GM23338 (cell line): ENCODE results near the gene RAB15. TPM values are rescaled to one million over a fixed set of nuclear protein-coding genes. Genes with fewer than 3 reads are reported as not detected.

ENCODE experiments used
- ATAC-seq: fragments of 200-7000 bp; cut with Tn5 transposase; 3 replicates; pipeline ENCODE4 v1.9.1; 2020
- DNase-seq: peaks from one replicate; pipeline ENCODE4 v3.0.0-alpha.2; 2015; ENCODE audit warnings: low spot score
- H2AFZ ChIP-seq: fragments of 200-600 bp; sonication (generic); 2 replicates; pipeline ENCODE4 v1.8.0; 2016; ENCODE audit warnings: antibody characterized with exemption, mild to moderate bottlenecking, moderate library complexity
- H3F3A ChIP-seq: fragments of 200-600 bp; sonication (generic); replicated peaks from 2 replicates; pipeline ENCODE4 v1.8.0; 2017; ENCODE audit warnings: antibody characterized with exemption, mixed run types, low read depth
- H3K27ac ChIP-seq: fragments of 200-600 bp; sonication (generic); 2 replicates; pipeline ENCODE4 v1.6.1; 2016; ENCODE audit warnings: low read depth
- H3K27me3 ChIP-seq: fragments of 200-600 bp; sonication (generic); 2 replicates; pipeline ENCODE4 v1.8.0; 2016; ENCODE audit warnings: mild to moderate bottlenecking, mixed run types, moderate library complexity; ENCODE audit not compliant: insufficient read depth
- H3K36me3 ChIP-seq: fragments of 200-600 bp; sonication (generic); 2 replicates; pipeline ENCODE4 v1.8.0; 2016; ENCODE audit warnings: mild to moderate bottlenecking; ENCODE audit not compliant: insufficient read depth
- H3K4me1 ChIP-seq: fragments of 200-600 bp; sonication (generic); 2 replicates; pipeline ENCODE4 v1.8.0; 2016; ENCODE audit warnings: mild to moderate bottlenecking, moderate library complexity; ENCODE audit not compliant: insufficient read depth
- H3K4me2 ChIP-seq: fragments of 200-600 bp; sonication (generic); 2 replicates; pipeline ENCODE4 v1.7.1; 2017; ENCODE audit warnings: mixed run types
- H3K4me3 ChIP-seq: fragments of 200-600 bp; sonication (generic); 2 replicates; pipeline ENCODE4 v1.6.1; 2016; ENCODE audit warnings: mixed run types
- H3K79me2 ChIP-seq: fragments of 200-600 bp; sonication (generic); replicated peaks from 2 replicates; pipeline ENCODE4 v1.8.0; 2017; ENCODE audit warnings: mild to moderate bottlenecking; ENCODE audit not compliant: insufficient read depth
- H3K9me2 ChIP-seq: fragments of 200-600 bp; sonication (generic); 2 replicates; pipeline ENCODE4 v1.8.0; 2017; ENCODE audit not compliant: insufficient read depth
- H4K20me1 ChIP-seq: fragments of 200-600 bp; sonication (generic); replicated peaks from 2 replicates; pipeline ENCODE4 v1.8.0; 2017; ENCODE audit warnings: mild to moderate bottlenecking; ENCODE audit not compliant: insufficient read depth
- H3K27ac Mint-ChIP-seq: 2 replicates; pipeline ENCODE4 v1.8.0; 2020; ENCODE audit warnings: inconsistent platforms, mild to moderate bottlenecking, moderate library complexity, mixed read lengths
- H3K27me3 Mint-ChIP-seq: 3 replicates; pipeline ENCODE4 v1.8.0; 2022; ENCODE audit warnings: low read depth, mild to moderate bottlenecking, moderate library complexity, mixed read lengths, inconsistent platforms; ENCODE audit not compliant: insufficient read depth, poor library complexity
- H3K36me3 Mint-ChIP-seq: 3 replicates; pipeline ENCODE4 v1.8.0; 2021; ENCODE audit warnings: low read depth, mild to moderate bottlenecking, inconsistent platforms, moderate library complexity, mixed read lengths
- H3K4me1 Mint-ChIP-seq: 3 replicates; pipeline ENCODE4 v1.8.0; 2020; ENCODE audit warnings: mild to moderate bottlenecking, inconsistent platforms, mixed read lengths
- H3K4me3 Mint-ChIP-seq: 3 replicates; pipeline ENCODE4 v1.8.0; 2021; ENCODE audit warnings: moderate library complexity, mild to moderate bottlenecking, inconsistent platforms, mixed read lengths
- H3K9me3 Mint-ChIP-seq: 3 replicates; pipeline ENCODE4 v1.8.0; 2020; ENCODE audit warnings: moderate library complexity, mild to moderate bottlenecking, inconsistent platforms, mixed read lengths
- CREB1 ChIP-seq: fragments of 250-450 bp; sonication (Bioruptor Pico); IDR thresholded peaks from 2 replicates; pipeline ENCODE4 v1.5.0; 2020; ENCODE audit warnings: low read depth, mild to moderate bottlenecking, moderate library complexity
- CTCF ChIP-seq, 2 experiments: fragments of 200-600 bp in 1 of 2; sonication (generic) in 1 of 2; conservative IDR thresholded peaks; 2 replicates each; pipeline versions ENCODE4 v1.5.1 to v1.6.1; 2016 to 2017; ENCODE audit warnings: antibody characterized with exemption in 2 of 2, low read depth in 2 of 2, mild to moderate bottlenecking in 2 of 2, moderate library complexity in 1 of 2
- ETS1 ChIP-seq: IDR thresholded peaks from 2 replicates; pipeline ENCODE4 v1.6.1; 2016; ENCODE audit warnings: antibody characterized with exemption
- EZH2 ChIP-seq: fragments of 200-600 bp; sonication (generic); IDR thresholded peaks from one replicate; pipeline ENCODE4 v1.8.0; 2017; ENCODE audit warnings: antibody characterized with exemption, mild to moderate bottlenecking, low read depth; ENCODE audit not compliant: unreplicated experiment
- JUNB ChIP-seq: IDR thresholded peaks from one replicate; pipeline ENCODE4 v1.6.1; 2016; ENCODE audit warnings: antibody characterized with exemption; ENCODE audit not compliant: unreplicated experiment
- NANOG ChIP-seq: IDR thresholded peaks from 2 replicates; pipeline ENCODE4 v1.6.1; 2016; ENCODE audit warnings: antibody characterized with exemption, borderline replicate concordance
- POLR2AphosphoS5 ChIP-seq: IDR thresholded peaks from 2 replicates; pipeline ENCODE4 v1.6.1; 2016; ENCODE audit warnings: antibody characterized with exemption, low read depth
- REST ChIP-seq: IDR thresholded peaks from one replicate; pipeline ENCODE4 v1.6.1; 2018; ENCODE audit warnings: antibody characterized with exemption; ENCODE audit not compliant: unreplicated experiment
- ZNF114 ChIP-seq: fragments of 250-450 bp; sonication (Bioruptor Pico); IDR thresholded peaks from 2 replicates; pipeline ENCODE4 v1.5.0; 2020; ENCODE audit warnings: mild to moderate bottlenecking, moderate library complexity
- ZNF331 ChIP-seq: fragments of 250-450 bp; sonication (Bioruptor Pico); IDR thresholded peaks from 2 replicates; pipeline ENCODE4 v1.5.0; 2020; ENCODE audit warnings: low read depth, mild to moderate bottlenecking, moderate library complexity
- polyA plus RNA-seq: library from polyadenylated mRNA; unstranded; fragments of >200 nt; fragmentation: Nextera tagmentation; extraction: Ambion mirVana; gene quantifications from 2 replicates; pipeline ENCODE4 v1.2.1, GENCODE V29; 2016
- total RNA-seq: library from RNA; depleted of rRNA; stranded (reverse); fragments of >200 nt; shearing (Covaris generic); gene quantifications from 2 replicates; pipeline ENCODE4 v1.2.3, GENCODE V29; 2014

RAB15 gene
- total and polyA plus RNA-seq, 2 experiments from 2014 or later, result 17.4 to 43.3 TPM

- no peak overlapping the region for H3K4me3 ChIP-seq
- ATAC-seq (no peak), DNase-seq (no peak)
- no peak for TF ChIP-seq ETS1
- TF ChIP-seq CREB1 (CRISPR knock-in tag), result no peak
- no peak for TF ChIP-seq CTCF (conservative IDR thresholded peaks at IDR 0.05; ENCODE audit: low read depth in 2 of 2)
- TF ChIP-seq ZNF331, result no peak
- TF ChIP-seq JUNB, result no peak
- no peak overlapping the region for H3K4me2 ChIP-seq
- Mint-ChIP-seq H3K4me1 (peaks cover 23% of the 10 kb centered on the region), H3K27me3 (peaks cover 4% of the 10 kb centered on the region), H3K36me3 (peaks cover 33% of the 10 kb centered on the region), H3K4me3 (no peak overlapping the region), H3K27ac (no peak overlapping the region), H3K9me3 (no peaks in the 10 kb centered on the region; the same call in 2 of the 3 replicates)
- no peaks in the 10 kb centered on the region for H3F3A ChIP-seq
- no peaks in the 10 kb centered on the region for H4K20me1 ChIP-seq
- no peak overlapping the region for H3K27ac ChIP-seq
- H3K36me3 ChIP-seq, result peaks cover 5% of the 10 kb centered on the region; the same call in 1 of the 2 replicates
- no peaks in the 10 kb centered on the region for H3K9me2 ChIP-seq
- no peaks in the 10 kb centered on the region for H3K27me3 ChIP-seq
- no peak overlapping the region for H2AFZ ChIP-seq
- H3K79me2 ChIP-seq, result no peaks in the 10 kb centered on the region; the same call in 1 of the 2 replicates
- peaks cover 13% of the 10 kb centered on the region for H3K4me1 ChIP-seq
Observed at GRCh38 chr14:64950889-64951288, 21.2 kb downstream of the RAB15 start.

GRCh38 chr14:64948612-64949210 lies 23.4 kb downstream of the RAB15 start:
- Mint-ChIP-seq H3K36me3 (peaks cover 30% of the 10 kb centered on the region), H3K4me1 (peaks cover 16% of the 10 kb centered on the region), H3K27me3 (peaks cover 2% of the 10 kb centered on the region), H3K4me3 (no peak overlapping the region), H3K27ac (no peak overlapping the region), H3K9me3 (no peaks in the 10 kb centered on the region)
- H4K20me1 ChIP-seq, result no peaks in the 10 kb centered on the region
- no peak overlapping the region for H3K4me2 ChIP-seq
- H2AFZ ChIP-seq, result no peak overlapping the region
- peaks cover 5% of the 10 kb centered on the region; the same call in 1 of the 2 replicates for H3K36me3 ChIP-seq
- DNase-seq, result no peak
- no peak for TF ChIP-seq NANOG
- TF ChIP-seq ZNF114 (CRISPR knock-in tag), result no peak
- no peak for TF ChIP-seq ZNF331
- no peak for TF ChIP-seq POLR2AphosphoS5
- TF ChIP-seq EZH2, result no peak
- no peak for TF ChIP-seq JUNB
- TF ChIP-seq CREB1 (CRISPR knock-in tag), result no peak
- no peak for TF ChIP-seq REST
- H3K27me3 ChIP-seq, result no peaks in the 10 kb centered on the region
- H3K4me3 ChIP-seq, result no peak overlapping the region
- H3K79me2 ChIP-seq, result no peaks in the 10 kb centered on the region
- H3K27ac ChIP-seq, result no peak overlapping the region
- no peaks in the 10 kb centered on the region for H3K9me2 ChIP-seq
- H3F3A ChIP-seq, result no peaks in the 10 kb centered on the region
- no peak for ATAC-seq
- H3K4me1 ChIP-seq, result peaks cover 5% of the 10 kb centered on the region
